Lung (tissue), 12 donors: Measurements from ENCODE around the gene TMEM203. TPM values are rescaled to one million over a fixed set of nuclear protein-coding genes. Genes with fewer than 3 reads are reported as not detected.
"Not testable (repeated sequence)": the region's sequence is repeated elsewhere in the genome, so short reads cannot be mapped to it uniquely, and the experiment has no call there.

Experiments used
- ATAC-seq: fragments of 200-7000 bp; cut with Tn5 transposase; one replicate; pipeline ENCODE4 v1.9.1; 2020; ENCODE audit warnings: moderate number of reproducible peaks; ENCODE audit not compliant: insufficient read depth, low FRiP score
- DNase-seq, 3 donors: peaks; one replicate each; pipeline ENCODE4 v3.0.0-alpha.2; 2013 to 2017
- H3K27ac ChIP-seq, 2 donors: one replicate each; pipeline ENCODE4 v1.5.1; 2013; ENCODE audit warnings: mild to moderate bottlenecking in 2 of 2, moderate library complexity in 2 of 2, control low read depth in 1 of 2, inconsistent platforms in 1 of 2, low read depth in 1 of 2, low read length in 1 of 2
- H3K27me3 ChIP-seq, 3 donors: one replicate each; pipeline ENCODE4 v1.5.1; 2013; ENCODE audit warnings: low read length in 2 of 3; ENCODE audit not compliant: control insufficient read depth in 3 of 3, insufficient read depth in 3 of 3
- H3K36me3 ChIP-seq, 4 donors: one replicate each; pipeline ENCODE4 v1.5.1; 2013; ENCODE audit warnings: low read length in 4 of 4, mild to moderate bottlenecking in 1 of 4, moderate library complexity in 1 of 4; ENCODE audit not compliant: control insufficient read depth in 4 of 4, insufficient read depth in 4 of 4
- H3K4me1 ChIP-seq, 5 donors: one replicate each; pipeline ENCODE4 v1.5.1; 2013; ENCODE audit warnings: low read length in 5 of 5, mild to moderate bottlenecking in 2 of 5, moderate library complexity in 1 of 5; ENCODE audit not compliant: control insufficient read depth in 5 of 5, insufficient read depth in 5 of 5
- H3K4me3 ChIP-seq: one replicate; pipeline ENCODE4 v1.5.1; 2013; ENCODE audit warnings: mild to moderate bottlenecking, control low read depth, moderate library complexity
- H3K9ac ChIP-seq, 2 donors: one replicate each; pipeline ENCODE4 v1.5.1; 2013; ENCODE audit warnings: low read length in 2 of 2, control low read depth in 1 of 2; ENCODE audit not compliant: insufficient read depth in 1 of 2
- H3K9me3 ChIP-seq, 4 donors: one replicate each; pipeline ENCODE4 v1.5.1; 2013; ENCODE audit warnings: low read length in 3 of 4, mild to moderate bottlenecking in 1 of 4, moderate library complexity in 1 of 4; ENCODE audit not compliant: control insufficient read depth in 4 of 4, insufficient read depth in 3 of 4
- CTCF ChIP-seq: IDR thresholded peaks from 2 replicates; pipeline ENCODE4 v1.5.1; 2012; ENCODE audit warnings: mild to moderate bottlenecking; ENCODE audit errors: control extremely low read depth, extremely low read depth
- WGBS, 2 donors: extraction: QIAGEN DNeasy Blood & Tissue Kit; methylation state at CpG; one replicate each; pipeline ENCODE4 v1.1.7; 2013; 5-methylcytosine and 5-hydroxymethylcytosine counted together
- polyA plus RNA-seq, 2 donors: library from polyadenylated mRNA; stranded (reverse); fragments of 200-250 nt; gene quantifications; one replicate each; pipeline ENCODE4 v1.2.1, GENCODE V29; 2013
- total RNA-seq, 2 donors: library from RNA; depleted of rRNA in 1 of 2; stranded (reverse); fragments of >200 nt in 1 of 2; gene quantifications; one replicate each; pipeline ENCODE4 v1.2.1, GENCODE V29; 2014 to 2021
- donor health status: control.
- donor health status: control.
- donor health status: Bipolar disorder and iron deficiency.
- donor health status: healthy.
- donor health status: DM: yes; HTN: yes; CAD: no.

TMEM203 gene
- total and polyA plus RNA-seq, 4 donors, result 26.0 to 39.3 (median 33.8) TPM

DNA sequence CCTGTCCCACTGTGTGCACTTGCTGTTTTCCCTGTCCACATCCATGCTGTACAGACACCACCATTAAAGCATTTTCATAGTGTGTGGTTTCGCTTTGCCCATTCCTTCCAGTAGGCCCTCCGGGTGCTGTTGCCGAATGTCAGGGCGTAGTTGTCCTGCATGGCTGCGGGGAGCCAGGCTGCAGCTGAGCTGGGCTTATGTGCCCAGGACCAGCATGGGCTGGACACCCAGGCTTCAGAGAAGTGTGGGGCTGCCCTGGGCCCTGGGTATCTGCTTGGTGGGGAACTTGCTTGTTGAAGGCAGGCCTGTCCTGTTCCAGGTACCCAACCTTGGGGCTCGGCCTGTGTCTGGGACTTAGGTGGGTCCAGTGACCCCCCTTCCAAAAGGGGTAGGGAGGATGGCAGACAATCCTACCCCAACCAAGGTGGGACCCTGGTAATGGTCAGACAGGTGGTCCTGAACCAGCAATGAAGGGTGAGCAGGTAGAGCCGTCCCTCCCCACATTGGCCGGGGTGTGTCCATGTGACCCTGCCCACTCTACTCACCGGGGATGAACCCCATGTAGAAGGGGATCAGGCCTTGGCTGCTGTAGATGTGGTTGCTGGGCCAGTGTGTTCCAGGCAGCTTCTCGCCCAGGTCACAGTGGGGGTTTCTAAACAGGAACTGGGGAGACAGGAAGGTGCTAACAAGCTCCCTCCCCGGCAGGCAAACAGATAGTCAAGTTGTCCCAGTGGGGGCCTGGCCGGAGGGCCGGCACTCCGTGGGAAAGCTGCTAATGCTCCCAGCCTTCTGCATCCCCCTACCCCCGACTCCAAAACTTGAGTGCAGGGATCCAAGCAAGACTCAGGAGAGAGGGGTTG is 38.4 kb upstream of the TMEM203 start:
- Histone ChIP-seq H3K9me3 (no peaks in the 10 kb centered on the region), H3K36me3 (peaks cover 0 to 20% (median 12%) of the 10 kb centered on the region in 4 donors), H3K4me1 (peaks cover 0 to 23% (median 8%) of the 10 kb centered on the region in 5 donors), H3K4me3 (peak overlapping the region; percentile 0), H3K27ac (no peak overlapping the region), H3K9ac (no peak overlapping the region), H3K27me3 (no peaks in the 10 kb centered on the region)
- DNase-seq, result no peak
- TF ChIP-seq CTCF, result no peak
- 71 to 78% methylated on average over 15 of the region's 15 CpGs for WGBS, 2 donors
- ATAC-seq, result no peak

DNA sequence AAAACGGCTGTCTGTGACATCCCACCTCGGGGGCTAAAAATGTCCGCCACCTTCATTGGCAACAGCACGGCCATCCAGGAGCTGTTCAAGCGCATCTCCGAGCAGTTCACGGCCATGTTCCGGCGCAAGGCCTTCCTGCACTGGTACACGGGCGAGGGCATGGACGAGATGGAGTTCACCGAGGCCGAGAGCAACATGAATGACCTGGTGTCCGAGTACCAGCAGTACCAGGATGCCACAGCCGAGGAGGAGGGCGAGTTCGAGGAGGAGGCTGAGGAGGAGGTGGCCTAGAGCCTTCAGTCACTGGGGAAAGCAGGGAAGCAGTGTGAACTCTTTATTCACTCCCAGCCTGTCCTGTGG is 37.8 kb upstream of the TMEM203 start:
- 90 to 97% methylated on average over 18 of the region's 18 CpGs for WGBS, 2 donors
- H3K4me3 ChIP-seq, result not testable (repeated sequence)

GRCh38 chr9:137242269-137243203 is 37.1 kb upstream of the TMEM203 start:
- Histone ChIP-seq H3K9me3 (no peaks in the 10 kb centered on the region), H3K36me3 (peaks cover 0 to 20% (median 12%) of the 10 kb centered on the region in 4 donors), H3K4me3 (peak overlapping the region; percentile 84), H3K9ac (peak overlapping the region in 1 of 2 donors; percentile 49), H3K27me3 (no peaks in the 10 kb centered on the region), H3K27ac (peak overlapping the region; percentile 78 to 90), H3K4me1 (peaks cover 0 to 18% (median 5%) of the 10 kb centered on the region in 5 donors)
- DNase-seq (no peak), ATAC-seq (no peak)
- 79 to 86% methylated on average over 36 of the region's 36 CpGs for WGBS, 2 donors
- TF ChIP-seq CTCF, result no peak

More for the DNA sequence above, 37.8 kb upstream of the TMEM203 start:
- Histone ChIP-seq H3K36me3 (peaks cover 0 to 20% (median 12%) of the 10 kb centered on the region in 4 donors), H3K4me1 (peaks cover 0 to 23% (median 8%) of the 10 kb centered on the region in 5 donors)
- DNase-seq, H3K9ac ChIP-seq, ATAC-seq, H3K27me3 ChIP-seq, H3K9me3 ChIP-seq, H3K27ac ChIP-seq: not testable (repeated sequence)
